LHCN-M2 (cell line): Measurements from ENCODE around the gene RADIL. TPM values are rescaled to one million over a fixed set of nuclear protein-coding genes. Genes with fewer than 3 reads are reported as not detected.

Experiments used
- DNase-seq: peaks from one replicate; pipeline ENCODE4 v3.0.0-alpha.2; 2012; ENCODE audit warnings: low read depth
- total RNA-seq: library from RNA; depleted of rRNA; stranded (reverse); fragments of >200 nt; gene quantifications from 2 replicates; pipeline ENCODE4 v1.2.3, GENCODE V29; 2014

RADIL gene
- total RNA-seq, 1 experiment from 2014 or later = 2.5 TPM

- peak; percentile 21 for DNase-seq
Measured at GRCh38 chr7:4775848-4776623, 107.5 kb downstream of the RADIL start.

GRCh38 chr7:4775250-4775847 lies 108.2 kb downstream of the RADIL start, which contains the start of gene AP5Z1:
Gene AP5Z1, plus strand, starts transcription at chr7:4775623. Its CDS starts 93 bp downstream, at chr7:4775716.
- DNase-seq = peak; percentile 96

GRCh38 chr7:4774658-4775249 lies 108.8 kb downstream of the RADIL start:
- peak; percentile 66 for DNase-seq

- no peak for DNase-seq
Measured at GRCh38 chr7:4774007-4774406, 109.5 kb downstream of the RADIL start.

- no peak for DNase-seq
Measured at GRCh38 chr7:4772306-4772705, 111.2 kb downstream of the RADIL start.

- DNase-seq = no peak
Measured at GRCh38 chr7:4771737-4772136, 111.8 kb downstream of the RADIL start.

- DNase-seq = no peak
Measured at GRCh38 chr7:4770886-4771285, 112.6 kb downstream of the RADIL start.

- DNase-seq = no peak
Measured at GRCh38 chr7:4769761-4770160, 113.8 kb downstream of the RADIL start.

- peak; percentile 81 for DNase-seq
Measured at GRCh38 chr7:4768597-4769569, 114.6 kb downstream of the RADIL start.

GRCh38 chr7:4766666-4767519 lies 116.6 kb downstream of the RADIL start:
- DNase-seq = no peak

GRCh38 chr7:4765776-4766490 lies 117.6 kb downstream of the RADIL start:
- no peak for DNase-seq

GRCh38 chr7:4764402-4765007 lies 119.0 kb downstream of the RADIL start:
- no peak for DNase-seq

GRCh38 chr7:4763794-4764185 lies 119.7 kb downstream of the RADIL start:
- no peak for DNase-seq

- DNase-seq = no peak
Measured at GRCh38 chr7:4763091-4763793, 120.3 kb downstream of the RADIL start.

GRCh38 chr7:4762121-4763055 lies 121.1 kb downstream of the RADIL start:
- DNase-seq = no peak

GRCh38 chr7:4760952-4761351 lies 122.6 kb downstream of the RADIL start:
- DNase-seq = no peak

- DNase-seq = no peak
Measured at GRCh38 chr7:4759211-4759610, 124.3 kb downstream of the RADIL start.

- no peak for DNase-seq
Measured at GRCh38 chr7:4758791-4759190, 124.7 kb downstream of the RADIL start.
